ENCODE results near the gene ADCY10. TPM values are rescaled to one million over a fixed set of nuclear protein-coding genes. Genes with fewer than 3 reads are reported as not detected.

ADCY10 gene
- total and polyA plus RNA-seq, 2 donors (not counting 1 experiment from before 2014, with no cell fraction given) = 0.09 to 0.17 TPM

- no peaks in the 10 kb centered on the region for H3K79me2 ChIP-seq (ENCODE audit: control insufficient read depth, insufficient read depth, low read length)
- TF ChIP-seq EZH2 (IDR thresholded peaks at IDR 0.05; ENCODE audit: low read length, missing control alignments) (no peak), CTCF (conservative IDR thresholded peaks at IDR 0.05 in 1 of 2, IDR thresholded peaks at IDR 0.05 in 1 of 2; ENCODE audit: low read depth in 1 of 2, low read length in 2 of 2) (no peak)
- no peaks in the 10 kb centered on the region for H3K4me1 ChIP-seq (ENCODE audit: control insufficient read depth, extremely low read depth, insufficient read depth, low read length)
- H3K27me3 ChIP-seq (ENCODE audit: control insufficient read depth, insufficient read depth, low read length) = no peaks in the 10 kb centered on the region
- no peak overlapping the region for H3K4me2 ChIP-seq (ENCODE audit: extremely low read depth, insufficient read depth, low read length)
- H3K27ac ChIP-seq (ENCODE audit: insufficient read depth, low read length) = no peak overlapping the region
- no peak for DNase-seq (ENCODE audit: low read depth in 2 of 2)
- no peak overlapping the region for H3K9ac ChIP-seq (ENCODE audit: insufficient read depth, low read length)
- no peak overlapping the region for H3K4me3 ChIP-seq (replicated peaks in 1 of 4; ENCODE audit: control extremely low read depth in 1 of 4, insufficient read depth in 1 of 4, low read depth in 3 of 4, low read length in 4 of 4)
- H3K9me3 ChIP-seq (ENCODE audit: control insufficient read depth, insufficient read depth, low read depth, low read length) = no peaks in the 10 kb centered on the region
- H3K36me3 ChIP-seq (ENCODE audit: control insufficient read depth, insufficient read depth, low read length) = no peaks in the 10 kb centered on the region
- no peaks in the 10 kb centered on the region for H4K20me1 ChIP-seq (ENCODE audit: control insufficient read depth, extremely low read depth, insufficient read depth, low read length)
- H2AFZ ChIP-seq (ENCODE audit: low read length) = no peak overlapping the region
Observed at GRCh38 chr1:167837326-167837725, 76.6 kb downstream of the ADCY10 start.

GRCh38 chr1:167836197-167836596 is 77.7 kb downstream of the ADCY10 start:
- no peak overlapping the region for H3K27ac ChIP-seq (ENCODE audit: insufficient read depth, low read length)
- H3K9me3 ChIP-seq (ENCODE audit: control insufficient read depth, insufficient read depth, low read depth, low read length) = no peaks in the 10 kb centered on the region
- TF ChIP-seq CTCF (conservative IDR thresholded peaks at IDR 0.05 in 1 of 2, IDR thresholded peaks at IDR 0.05 in 1 of 2; ENCODE audit: low read depth in 1 of 2, low read length in 2 of 2) (no peak), EZH2 (IDR thresholded peaks at IDR 0.05; ENCODE audit: low read length, missing control alignments) (no peak)
- no peaks in the 10 kb centered on the region for H3K4me1 ChIP-seq (ENCODE audit: control insufficient read depth, extremely low read depth, insufficient read depth, low read length)
- no peak overlapping the region for H3K9ac ChIP-seq (ENCODE audit: insufficient read depth, low read length)
- no peaks in the 10 kb centered on the region for H3K36me3 ChIP-seq (ENCODE audit: control insufficient read depth, insufficient read depth, low read length)
- H4K20me1 ChIP-seq (ENCODE audit: control insufficient read depth, extremely low read depth, insufficient read depth, low read length) = no peaks in the 10 kb centered on the region
- no peak overlapping the region for H2AFZ ChIP-seq (ENCODE audit: low read length)
- no peak for DNase-seq (ENCODE audit: low read depth in 2 of 2)
- no peak overlapping the region for H3K4me3 ChIP-seq (replicated peaks in 1 of 4; ENCODE audit: control extremely low read depth in 1 of 4, insufficient read depth in 1 of 4, low read depth in 3 of 4, low read length in 4 of 4)
- H3K79me2 ChIP-seq (ENCODE audit: control insufficient read depth, insufficient read depth, low read length) = no peaks in the 10 kb centered on the region
- no peaks in the 10 kb centered on the region for H3K27me3 ChIP-seq (ENCODE audit: control insufficient read depth, insufficient read depth, low read length)
- no peak overlapping the region for H3K4me2 ChIP-seq (ENCODE audit: extremely low read depth, insufficient read depth, low read length)

- Histone ChIP-seq H3K9me3 (ENCODE audit: control insufficient read depth, insufficient read depth, low read depth, low read length) (no peaks in the 10 kb centered on the region), H4K20me1 (ENCODE audit: control insufficient read depth, extremely low read depth, insufficient read depth, low read length) (no peaks in the 10 kb centered on the region), H3K79me2 (ENCODE audit: control insufficient read depth, insufficient read depth, low read length) (no peaks in the 10 kb centered on the region), H3K4me3 (replicated peaks in 1 of 4; ENCODE audit: control extremely low read depth in 1 of 4, insufficient read depth in 1 of 4, low read depth in 3 of 4, low read length in 4 of 4) (no peak overlapping the region), H3K27me3 (ENCODE audit: control insufficient read depth, insufficient read depth, low read length) (no peaks in the 10 kb centered on the region), H3K4me2 (ENCODE audit: extremely low read depth, insufficient read depth, low read length) (no peak overlapping the region), H3K4me1 (ENCODE audit: control insufficient read depth, extremely low read depth, insufficient read depth, low read length) (no peaks in the 10 kb centered on the region), H2AFZ (ENCODE audit: low read length) (no peak overlapping the region), H3K27ac (ENCODE audit: insufficient read depth, low read length) (no peak overlapping the region), H3K36me3 (ENCODE audit: control insufficient read depth, insufficient read depth, low read length) (no peaks in the 10 kb centered on the region), H3K9ac (ENCODE audit: insufficient read depth, low read length) (no peak overlapping the region)
- no peak for TF ChIP-seq EZH2 (IDR thresholded peaks at IDR 0.05; ENCODE audit: low read length, missing control alignments)
- no peak for TF ChIP-seq CTCF (conservative IDR thresholded peaks at IDR 0.05 in 1 of 2, IDR thresholded peaks at IDR 0.05 in 1 of 2; ENCODE audit: low read depth in 1 of 2, low read length in 2 of 2)
- no peak for DNase-seq (ENCODE audit: low read depth in 2 of 2)
Observed at GRCh38 chr1:167833904-167834303, 80.0 kb downstream of the ADCY10 start.

Data from fibroblast of lung (primary cell).